ENCODE data around the gene RAB11FIP3.
"Not testable (repeated sequence)": the region's sequence is repeated elsewhere in the genome, so short reads cannot be mapped to it uniquely, and the experiment has no call there.

Gene RAB11FIP3

DNA sequence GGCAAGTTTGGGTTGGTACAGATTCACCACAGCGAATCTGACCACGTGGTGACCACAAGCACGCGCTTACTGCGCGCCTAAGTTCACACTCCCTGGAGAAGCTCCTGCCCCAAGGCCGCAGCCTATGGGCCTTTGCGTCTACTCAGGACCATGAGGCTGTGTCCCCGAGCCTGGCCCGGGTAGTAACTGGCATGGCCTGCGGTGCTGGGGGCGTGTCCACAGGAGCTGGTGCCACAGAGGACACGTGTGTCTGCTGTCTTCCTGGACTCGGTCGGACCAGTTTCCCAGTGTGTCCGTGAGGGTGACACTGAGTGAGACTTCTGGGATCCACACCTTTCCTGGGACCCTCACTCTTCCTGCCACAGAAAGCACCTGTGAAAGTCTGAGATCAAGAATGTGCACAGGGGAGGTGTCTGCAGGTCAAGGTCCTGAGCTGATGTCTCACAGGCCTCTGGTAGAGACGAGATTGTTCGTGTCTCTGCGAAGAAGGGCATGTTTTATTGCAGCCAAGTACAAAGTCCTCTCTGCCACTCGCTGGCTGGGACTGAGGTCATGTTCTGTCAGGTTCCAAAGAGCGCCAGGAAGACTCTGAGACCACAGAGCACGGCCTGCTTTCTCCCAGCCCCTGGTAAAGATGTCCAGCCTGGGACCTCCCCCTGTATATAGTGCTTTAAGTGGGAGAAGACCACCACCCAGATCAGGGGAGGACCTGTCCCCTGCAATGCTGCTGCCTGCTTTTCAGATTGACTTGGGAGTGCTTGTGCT, 76.9 kb downstream of the RAB11FIP3 start:
- no peaks in the 10 kb centered on the region for H3K9me3 Mint-ChIP-seq
- no peaks in the 10 kb centered on the region for H3K27me3 Mint-ChIP-seq
- H3K4me1 Mint-ChIP-seq: no peaks in the 10 kb centered on the region
- H3K27ac Mint-ChIP-seq (ENCODE audit: low read depth): no peak overlapping the region
- H3K4me3 Mint-ChIP-seq: no peak overlapping the region
- no peak for ATAC-seq (replicated peaks; ENCODE audit: extremely low read depth, poor library complexity, severe bottlenecking)
- no peaks in the 10 kb centered on the region for H3K36me3 Mint-ChIP-seq (ENCODE audit: insufficient read depth)
- DNase-seq (ENCODE audit: low spot score in 2 of 2): no peak

DNA sequence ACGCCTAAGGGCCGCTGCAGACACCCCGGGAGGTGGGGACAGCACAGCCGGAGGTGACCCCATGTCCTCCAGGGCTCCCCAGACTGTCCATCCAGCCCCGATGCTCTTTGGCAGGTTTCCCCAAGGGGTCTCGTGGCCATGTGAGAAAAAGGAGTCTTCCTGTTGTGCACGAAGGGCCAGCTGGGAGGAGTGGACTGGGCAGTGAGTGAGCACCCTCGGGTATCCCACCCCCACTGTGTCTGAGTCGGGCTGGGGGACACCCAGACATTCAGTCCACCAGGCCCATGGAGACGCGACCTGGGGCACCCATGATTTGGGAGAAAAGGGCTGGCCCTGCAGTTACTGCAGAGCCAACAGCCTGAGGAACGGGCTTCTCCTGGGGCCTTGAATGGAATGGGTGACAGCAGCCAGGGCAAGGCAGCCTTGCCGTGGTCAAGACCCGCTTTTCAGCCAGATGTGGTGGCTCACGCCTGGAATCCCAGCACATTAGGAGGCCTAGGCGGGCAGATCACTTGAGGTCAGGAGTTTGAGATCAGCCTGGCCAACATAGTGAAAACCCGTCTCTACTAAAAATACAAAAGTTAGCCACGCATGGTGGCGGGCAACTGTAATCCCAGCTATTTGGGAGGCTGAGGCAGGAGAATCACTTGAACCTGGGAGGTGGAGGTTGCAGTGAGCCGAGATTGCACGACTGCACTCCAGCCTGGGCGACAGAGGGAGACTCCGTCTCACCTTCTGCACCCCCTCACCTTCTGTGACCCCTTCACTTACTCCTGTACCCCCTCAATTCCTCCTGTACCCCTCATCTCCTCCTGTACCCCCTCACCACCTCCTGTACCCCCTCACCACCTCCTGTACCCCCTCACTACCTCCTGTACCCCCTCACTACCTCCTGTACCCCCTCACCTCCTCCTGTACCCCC, 78.0 kb downstream of the RAB11FIP3 start:
- Mint-ChIP-seq H3K4me1 (no peaks in the 10 kb centered on the region), H3K9me3 (no peaks in the 10 kb centered on the region), H3K4me3 (no peak overlapping the region), H3K36me3 (ENCODE audit: insufficient read depth) (no peaks in the 10 kb centered on the region), H3K27ac (ENCODE audit: low read depth) (no peak overlapping the region), H3K27me3 (no peaks in the 10 kb centered on the region)
- no peak for DNase-seq (ENCODE audit: low spot score in 2 of 2)
- no peak for ATAC-seq (replicated peaks; ENCODE audit: extremely low read depth, poor library complexity, severe bottlenecking)

DNA sequence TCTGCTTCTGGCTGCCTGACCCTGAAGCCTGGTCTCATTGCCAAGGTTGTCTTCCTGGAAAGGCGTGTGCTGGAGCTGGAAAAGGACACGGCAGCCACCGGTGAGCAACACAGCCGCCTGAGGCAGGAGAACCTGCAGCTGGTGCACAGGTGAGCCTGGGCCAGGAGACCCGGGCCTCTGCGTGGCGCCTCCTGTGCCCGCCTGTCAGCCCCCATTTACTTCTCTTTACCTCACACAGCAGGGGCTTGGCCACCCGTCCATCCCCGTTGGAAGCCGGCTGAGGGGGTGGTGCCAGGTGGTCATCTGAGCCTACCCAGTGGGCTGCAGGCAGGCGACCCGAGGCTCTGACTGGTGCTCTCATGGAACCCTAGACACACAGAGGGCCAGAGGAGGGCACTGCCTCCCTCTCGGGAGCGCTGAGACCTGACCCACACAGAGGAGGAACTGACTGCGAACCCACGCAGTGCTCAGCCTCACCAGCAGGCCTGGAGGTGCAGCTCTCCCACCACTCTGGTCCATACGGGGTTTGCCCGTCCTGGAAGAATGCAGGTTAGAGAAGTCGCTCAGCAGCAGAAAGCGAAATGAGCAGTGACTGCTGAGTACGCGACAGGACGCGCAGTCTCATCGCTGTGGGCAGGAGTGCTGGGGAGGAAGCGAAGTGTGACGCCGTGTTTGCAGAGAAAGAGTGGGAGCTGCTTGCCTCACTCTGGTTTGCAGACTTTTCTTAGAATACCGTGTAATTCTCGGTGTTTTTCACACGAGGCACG, 80.2 kb downstream of the RAB11FIP3 start:
- Mint-ChIP-seq H3K27me3 (no peaks in the 10 kb centered on the region), H3K4me3 (no peak overlapping the region), H3K9me3 (no peaks in the 10 kb centered on the region), H3K27ac (ENCODE audit: low read depth) (no peak overlapping the region), H3K4me1 (no peaks in the 10 kb centered on the region), H3K36me3 (ENCODE audit: insufficient read depth) (peaks cover 2% of the 10 kb centered on the region)
- ATAC-seq (replicated peaks; ENCODE audit: extremely low read depth, poor library complexity, severe bottlenecking) (no peak), DNase-seq (ENCODE audit: low spot score in 2 of 2) (no peak)

DNA sequence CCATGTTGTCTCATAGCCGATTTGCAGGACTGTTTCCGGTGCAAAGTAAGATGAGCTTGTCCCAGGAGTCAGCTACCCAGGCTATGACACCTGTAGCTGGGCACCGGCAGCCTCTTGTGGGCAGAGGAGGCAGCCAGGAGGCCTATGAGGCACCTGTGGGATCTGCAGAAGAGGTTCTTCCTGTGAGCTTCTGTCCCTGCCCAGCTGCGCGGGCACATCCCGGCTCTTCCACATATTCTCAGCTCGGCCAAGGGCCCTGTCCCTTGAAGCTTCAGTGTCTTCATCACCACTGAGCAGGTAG, 80.7 kb downstream of the RAB11FIP3 start:
- DNase-seq (ENCODE audit: low spot score in 2 of 2): no peak
- Mint-ChIP-seq H3K36me3 (ENCODE audit: insufficient read depth) (peaks cover 2% of the 10 kb centered on the region), H3K9me3 (no peaks in the 10 kb centered on the region), H3K4me3 (no peak overlapping the region), H3K27ac (ENCODE audit: low read depth) (no peak overlapping the region), H3K27me3 (no peaks in the 10 kb centered on the region), H3K4me1 (no peaks in the 10 kb centered on the region)
- ATAC-seq (replicated peaks; ENCODE audit: extremely low read depth, poor library complexity, severe bottlenecking): no peak

DNA sequence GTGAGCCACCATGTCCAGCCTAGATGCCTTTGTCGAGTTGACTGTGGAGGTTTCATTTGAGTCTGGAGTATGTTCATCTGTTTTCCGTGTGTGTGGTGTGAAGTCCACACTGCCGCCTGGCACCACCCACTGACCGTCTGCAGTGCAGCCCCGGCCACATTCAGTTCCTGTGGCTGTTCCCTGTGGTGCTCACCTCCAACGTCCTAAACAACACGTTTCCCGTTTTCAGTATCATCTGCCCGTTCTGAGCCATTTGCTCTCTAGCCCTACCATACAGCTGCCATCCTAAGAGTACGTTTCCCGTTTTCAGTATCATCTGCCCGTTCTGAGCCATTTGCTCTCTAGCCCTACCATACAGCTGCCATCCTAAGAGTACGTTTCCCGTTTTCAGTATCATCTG, 82.1 kb downstream of the RAB11FIP3 start:
- not testable (repeated sequence) for H3K4me3 Mint-ChIP-seq; H3K27ac Mint-ChIP-seq (ENCODE audit: low read depth); ATAC-seq (replicated peaks; ENCODE audit: extremely low read depth, poor library complexity, severe bottlenecking); H3K4me1 Mint-ChIP-seq; H3K9me3 Mint-ChIP-seq; H3K36me3 Mint-ChIP-seq (ENCODE audit: insufficient read depth); DNase-seq (ENCODE audit: low spot score in 2 of 2); H3K27me3 Mint-ChIP-seq

DNA sequence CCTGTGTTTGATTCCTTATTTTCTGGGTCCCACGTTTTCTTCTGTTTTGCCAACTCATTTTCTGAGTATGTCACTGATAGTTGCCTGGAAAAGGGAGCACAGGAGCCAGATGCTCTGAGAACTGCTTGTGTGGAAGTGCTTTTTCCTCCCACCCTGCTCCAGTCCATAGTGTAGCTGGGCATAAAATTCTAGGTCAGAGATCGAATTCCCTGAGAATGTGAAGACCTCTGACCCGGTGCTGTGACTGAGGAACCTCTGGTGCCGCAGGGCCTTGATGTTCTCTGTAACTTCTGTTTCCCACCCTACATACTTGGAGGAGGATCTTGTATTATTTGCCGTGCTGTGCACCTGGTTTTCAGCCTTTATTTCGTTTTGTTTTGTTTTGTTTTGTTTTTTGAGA, 82.5 kb downstream of the RAB11FIP3 start:
- Mint-ChIP-seq H3K27me3 (no peaks in the 10 kb centered on the region), H3K36me3 (ENCODE audit: insufficient read depth) (peaks cover 2% of the 10 kb centered on the region), H3K9me3 (no peaks in the 10 kb centered on the region), H3K27ac (ENCODE audit: low read depth) (no peak overlapping the region), H3K4me1 (no peaks in the 10 kb centered on the region), H3K4me3 (no peak overlapping the region)
- no peak for DNase-seq (ENCODE audit: low spot score in 2 of 2)
- ATAC-seq (replicated peaks; ENCODE audit: extremely low read depth, poor library complexity, severe bottlenecking): no peak

DNA sequence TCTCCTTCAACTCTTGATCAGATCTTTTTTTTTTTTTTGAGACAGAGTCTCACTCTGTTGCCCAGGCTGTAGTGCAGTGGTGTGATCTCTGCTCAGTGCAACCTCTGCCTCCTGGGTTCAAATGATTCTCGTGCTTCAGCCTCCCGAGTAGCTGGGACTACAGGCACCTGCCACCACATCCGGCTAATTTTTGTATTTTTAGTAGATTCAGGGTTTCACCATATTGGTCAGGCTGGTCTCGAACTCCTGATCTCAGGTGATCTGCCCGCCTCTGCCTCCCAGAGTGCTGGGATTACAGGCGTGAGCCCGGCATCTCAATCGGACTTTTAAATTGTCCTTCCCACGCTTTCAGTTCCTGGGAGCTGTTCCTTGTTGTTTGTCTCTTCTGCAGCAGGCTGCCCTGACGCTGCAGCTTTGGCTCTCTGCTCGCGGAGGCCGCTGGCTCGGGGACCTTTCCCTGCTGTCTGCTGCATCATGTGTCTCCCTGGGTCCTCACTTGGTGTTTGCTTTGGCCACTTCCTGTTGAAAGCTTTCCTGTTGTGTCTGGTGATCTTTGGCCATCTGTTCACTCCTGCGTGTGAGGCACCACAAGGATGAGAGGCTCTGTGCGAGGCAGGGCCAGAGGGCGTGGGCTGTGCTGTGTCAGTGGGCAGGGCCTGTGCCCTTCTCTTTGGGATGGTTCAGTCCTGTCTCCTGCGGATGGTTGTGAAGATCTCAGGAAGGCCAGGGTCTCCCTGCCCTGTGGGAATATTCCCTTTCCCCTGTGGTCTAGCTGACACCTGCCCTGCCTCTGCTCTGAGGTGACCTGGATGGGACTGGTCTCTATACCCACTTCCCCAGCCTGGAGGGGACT, 83.7 kb downstream of the RAB11FIP3 start:
- DNase-seq (ENCODE audit: low spot score in 2 of 2): no peak
- H3K4me3 Mint-ChIP-seq: no peak overlapping the region
- H3K9me3 Mint-ChIP-seq: no peaks in the 10 kb centered on the region
- no peaks in the 10 kb centered on the region for H3K4me1 Mint-ChIP-seq
- no peaks in the 10 kb centered on the region for H3K27me3 Mint-ChIP-seq
- H3K36me3 Mint-ChIP-seq (ENCODE audit: insufficient read depth): peaks cover 2% of the 10 kb centered on the region
- no peak for ATAC-seq (replicated peaks; ENCODE audit: extremely low read depth, poor library complexity, severe bottlenecking)
- H3K27ac Mint-ChIP-seq (ENCODE audit: low read depth): peak overlapping the region; percentile 59

DNA sequence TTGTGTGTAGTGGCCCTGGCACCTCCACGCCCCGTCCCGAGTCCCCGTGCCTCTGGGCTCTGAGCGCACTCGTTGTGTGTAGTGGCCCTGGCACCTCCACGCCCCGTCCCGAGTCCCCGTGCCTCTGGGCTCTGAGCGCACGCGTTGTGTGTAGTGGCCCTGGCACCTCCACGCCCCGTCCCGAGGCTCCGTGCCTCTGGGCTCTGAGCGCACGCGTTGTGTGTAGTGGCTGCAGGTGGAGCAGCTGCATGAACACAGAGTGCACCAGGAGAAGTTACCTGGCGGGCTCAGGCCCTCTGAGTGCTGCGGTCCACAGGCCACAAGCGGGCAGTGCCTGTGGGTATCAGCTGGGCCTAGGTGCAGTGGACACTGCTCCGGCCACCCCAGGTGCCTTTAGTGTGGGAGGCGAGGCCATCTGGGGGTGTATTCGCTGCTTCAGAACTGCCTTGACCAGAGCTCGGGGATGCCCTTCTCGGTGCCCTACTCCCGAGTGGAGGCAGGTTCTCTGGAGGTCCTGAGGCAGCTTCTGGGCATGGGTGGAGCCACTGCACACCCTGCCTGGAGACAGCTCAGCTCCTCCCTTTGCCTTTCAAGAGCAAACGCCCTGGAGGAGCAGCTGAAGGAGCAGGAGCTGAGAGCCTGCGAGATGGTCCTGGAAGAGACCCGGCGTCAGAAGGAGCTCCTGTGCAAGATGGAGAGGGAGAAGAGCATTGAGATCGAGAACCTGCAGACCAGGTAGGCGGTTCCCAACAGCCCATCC, 84.8 kb downstream of the RAB11FIP3 start:
- Mint-ChIP-seq H3K36me3 (ENCODE audit: insufficient read depth) (peaks cover 2% of the 10 kb centered on the region), H3K9me3 (no peaks in the 10 kb centered on the region), H3K4me3 (no peak overlapping the region), H3K4me1 (no peaks in the 10 kb centered on the region), H3K27ac (ENCODE audit: low read depth) (no peak overlapping the region), H3K27me3 (no peaks in the 10 kb centered on the region)
- DNase-seq (ENCODE audit: low spot score in 2 of 2) (no peak), ATAC-seq (replicated peaks; ENCODE audit: extremely low read depth, poor library complexity, severe bottlenecking) (no peak)

DNA sequence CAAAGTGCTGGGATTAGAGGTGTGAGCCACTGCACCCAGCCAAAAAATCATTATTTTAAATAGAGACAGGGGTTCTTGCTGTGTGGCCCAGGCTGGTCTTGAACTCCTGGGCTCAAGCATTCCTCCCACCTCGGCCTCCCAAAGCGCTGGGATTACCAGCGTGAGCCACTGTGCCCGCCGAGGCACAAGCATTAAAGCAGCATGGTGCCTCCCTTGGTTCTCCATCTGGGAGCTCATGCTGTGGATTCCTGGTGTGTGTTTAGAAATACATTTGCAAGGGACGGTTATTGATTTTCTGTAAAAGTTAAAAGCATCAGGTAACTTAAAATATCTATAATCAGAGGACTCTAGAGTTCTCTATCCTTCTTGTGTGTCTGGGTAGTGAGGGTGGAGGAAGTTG, 87.4 kb downstream of the RAB11FIP3 start:
- no peak for ATAC-seq (replicated peaks; ENCODE audit: extremely low read depth, poor library complexity, severe bottlenecking)
- Mint-ChIP-seq H3K27me3 (no peaks in the 10 kb centered on the region), H3K36me3 (ENCODE audit: insufficient read depth) (peaks cover 6% of the 10 kb centered on the region), H3K27ac (ENCODE audit: low read depth) (no peak overlapping the region), H3K4me1 (no peaks in the 10 kb centered on the region), H3K4me3 (no peak overlapping the region), H3K9me3 (no peaks in the 10 kb centered on the region)
- no peak for DNase-seq (ENCODE audit: low spot score in 2 of 2)

DNA sequence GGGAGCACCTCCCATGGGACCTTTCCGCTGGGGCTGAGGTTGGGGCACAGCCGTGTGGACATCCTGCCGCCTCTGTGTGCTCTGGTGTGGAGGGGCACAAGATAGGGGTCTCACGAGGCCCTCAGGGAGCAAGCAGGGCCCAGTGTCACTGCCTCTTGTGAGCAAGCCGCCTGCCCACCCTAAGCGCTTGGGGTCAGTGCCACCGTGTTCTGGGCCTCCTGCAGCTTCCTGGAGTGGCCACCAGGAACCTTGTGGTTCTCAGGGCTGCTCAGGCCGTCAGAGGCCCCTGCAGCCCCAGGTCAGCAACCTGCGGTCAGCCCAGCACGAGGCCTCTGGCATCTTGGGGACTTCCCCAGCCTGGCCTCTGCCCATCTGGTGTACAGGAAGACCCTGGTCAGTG, 88.5 kb downstream of the RAB11FIP3 start:
- Mint-ChIP-seq H3K4me3 (no peak overlapping the region), H3K4me1 (no peaks in the 10 kb centered on the region)

DNA sequence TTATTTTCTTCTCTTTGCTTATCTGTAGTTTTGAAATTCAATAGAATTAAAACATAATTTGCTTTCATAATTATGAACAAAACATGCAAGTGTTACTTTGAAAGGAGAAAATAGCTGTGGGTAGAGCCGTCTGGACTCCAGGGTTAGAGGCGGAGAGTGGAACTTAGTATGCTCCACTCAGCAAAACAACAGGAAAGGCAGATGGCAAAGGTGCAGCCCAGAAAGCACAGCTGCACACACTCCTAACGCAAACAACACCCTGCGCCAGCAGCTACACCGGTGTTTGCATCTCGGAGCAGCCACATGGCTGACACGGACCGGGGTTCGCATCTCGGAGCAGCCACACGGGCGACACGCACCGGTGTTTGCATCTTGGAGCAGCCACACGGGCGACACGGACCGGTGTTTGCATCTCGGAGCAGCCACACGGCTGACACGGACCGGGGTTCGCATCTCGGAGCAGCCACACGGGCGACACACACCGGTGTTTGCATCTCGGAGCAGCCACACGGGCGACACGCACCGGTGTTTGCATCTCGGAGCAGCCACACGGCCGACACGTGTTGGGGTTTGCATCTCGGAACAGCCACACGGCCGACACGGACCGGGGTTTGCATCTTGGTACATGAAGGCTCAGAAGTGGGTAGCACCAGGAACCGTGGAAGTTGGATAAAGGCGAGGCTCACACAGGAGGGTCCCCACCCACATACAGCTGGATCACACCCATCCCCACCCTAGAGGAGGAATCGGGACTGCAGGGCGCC, 89.9 kb downstream of the RAB11FIP3 start:
- H3K4me1 Mint-ChIP-seq: no peaks in the 10 kb centered on the region
- no peak overlapping the region for H3K4me3 Mint-ChIP-seq
- H3K9me3 Mint-ChIP-seq: no peaks in the 10 kb centered on the region
- H3K27me3 Mint-ChIP-seq: no peaks in the 10 kb centered on the region
- ATAC-seq (replicated peaks; ENCODE audit: extremely low read depth, poor library complexity, severe bottlenecking): no peak
- H3K36me3 Mint-ChIP-seq (ENCODE audit: insufficient read depth): peaks cover 8% of the 10 kb centered on the region
- no peak overlapping the region for H3K27ac Mint-ChIP-seq (ENCODE audit: low read depth)
- DNase-seq (ENCODE audit: low spot score in 2 of 2): no peak

More for the DNA sequence above, 88.5 kb downstream of the RAB11FIP3 start:
- no peaks in the 10 kb centered on the region for H3K27me3 Mint-ChIP-seq
- H3K9me3 Mint-ChIP-seq: no peaks in the 10 kb centered on the region
- H3K27ac Mint-ChIP-seq (ENCODE audit: low read depth): no peak overlapping the region
- DNase-seq (ENCODE audit: low spot score in 2 of 2) (no peak), ATAC-seq (replicated peaks; ENCODE audit: extremely low read depth, poor library complexity, severe bottlenecking) (no peak)
- peaks cover 6% of the 10 kb centered on the region for H3K36me3 Mint-ChIP-seq (ENCODE audit: insufficient read depth)
